Effector CD4-positive, alpha-beta T cell (primary cell): ENCODE results near the gene ITGAE.
"Not testable (repeated sequence)": the region's sequence is repeated elsewhere in the genome, so short reads cannot be mapped to it uniquely, and the experiment has no call there.

Experiments
- DNase-seq: peaks from one replicate; pipeline ENCODE4 v3.0.0-alpha.2; 2020

ITGAE gene

DNA sequence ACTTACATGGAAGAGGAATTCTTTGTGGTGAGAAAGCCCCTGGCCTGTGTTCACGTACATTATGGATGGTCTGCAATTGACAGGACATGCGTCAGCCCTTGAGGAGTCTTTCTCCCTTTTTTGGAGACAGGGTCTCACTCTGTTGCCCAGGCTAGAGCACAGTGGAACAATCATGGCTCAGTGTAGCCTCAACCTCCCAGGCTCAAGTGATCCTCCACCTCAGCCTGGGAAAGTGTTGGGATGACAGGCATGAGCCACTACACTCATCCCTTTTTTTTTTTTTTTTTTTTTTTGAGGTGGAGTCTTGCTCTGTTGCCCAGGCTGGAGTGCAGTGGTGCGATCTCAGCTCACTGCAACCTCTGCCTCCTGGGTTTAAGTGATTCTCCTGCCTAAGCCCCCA, 72.9 kb downstream of the ITGAE start:
- DNase-seq: not testable (repeated sequence)

DNA sequence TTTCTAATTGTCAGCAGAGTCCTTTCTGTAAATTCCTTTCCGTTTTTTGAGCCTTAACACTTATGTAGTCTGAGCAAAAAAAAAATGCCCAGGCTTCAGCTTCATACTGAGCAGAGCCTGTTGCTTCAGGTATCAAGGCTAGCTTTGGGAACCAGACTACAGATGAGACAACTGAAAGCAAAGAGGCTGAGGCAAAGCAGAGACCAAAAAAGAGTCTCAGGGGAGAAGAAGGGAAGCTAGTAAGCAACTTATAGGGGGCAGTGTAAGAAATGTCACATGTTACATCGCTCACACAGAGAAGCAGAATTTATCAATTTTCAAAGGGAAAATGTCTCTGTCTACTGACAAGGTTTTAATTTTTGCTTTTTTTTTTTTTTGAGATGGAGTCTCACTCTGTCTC, 73.9 kb downstream of the ITGAE start:
- DNase-seq: no peak

DNA sequence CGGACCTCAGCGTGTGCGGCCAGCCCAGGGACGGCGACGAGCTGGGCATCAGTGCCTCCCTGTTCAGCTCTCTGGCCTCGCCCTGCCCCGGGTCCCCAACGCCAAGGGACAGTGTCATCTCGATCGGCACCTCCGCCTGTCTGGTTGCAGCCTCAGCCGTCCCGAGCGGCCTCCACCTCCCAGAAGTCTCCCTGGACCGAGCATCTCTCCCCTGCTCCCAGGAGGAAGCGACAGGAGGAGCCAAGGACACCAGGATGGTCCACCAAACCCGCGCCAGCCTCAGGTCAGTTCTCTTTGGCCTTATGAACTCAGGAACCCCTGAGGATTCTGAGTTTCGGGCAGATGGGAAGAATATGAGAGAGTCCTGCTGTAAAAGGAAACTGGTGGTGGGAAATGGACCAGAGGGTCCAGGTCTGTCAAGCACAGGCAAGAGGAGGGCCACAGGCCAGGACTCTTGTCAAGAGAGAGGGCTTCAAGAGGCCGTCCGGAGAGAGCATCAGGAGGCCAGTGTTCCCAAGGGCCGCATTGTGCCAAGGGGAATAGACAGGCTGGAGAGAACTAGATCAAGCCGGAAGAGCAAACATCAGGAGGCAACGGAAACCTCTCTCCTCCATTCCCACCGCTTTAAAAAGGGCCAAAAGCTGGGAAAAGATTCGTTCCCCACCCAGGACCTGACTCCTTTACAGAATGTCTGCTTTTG, 76.5 kb downstream of the ITGAE start:
- no peak for DNase-seq

DNA sequence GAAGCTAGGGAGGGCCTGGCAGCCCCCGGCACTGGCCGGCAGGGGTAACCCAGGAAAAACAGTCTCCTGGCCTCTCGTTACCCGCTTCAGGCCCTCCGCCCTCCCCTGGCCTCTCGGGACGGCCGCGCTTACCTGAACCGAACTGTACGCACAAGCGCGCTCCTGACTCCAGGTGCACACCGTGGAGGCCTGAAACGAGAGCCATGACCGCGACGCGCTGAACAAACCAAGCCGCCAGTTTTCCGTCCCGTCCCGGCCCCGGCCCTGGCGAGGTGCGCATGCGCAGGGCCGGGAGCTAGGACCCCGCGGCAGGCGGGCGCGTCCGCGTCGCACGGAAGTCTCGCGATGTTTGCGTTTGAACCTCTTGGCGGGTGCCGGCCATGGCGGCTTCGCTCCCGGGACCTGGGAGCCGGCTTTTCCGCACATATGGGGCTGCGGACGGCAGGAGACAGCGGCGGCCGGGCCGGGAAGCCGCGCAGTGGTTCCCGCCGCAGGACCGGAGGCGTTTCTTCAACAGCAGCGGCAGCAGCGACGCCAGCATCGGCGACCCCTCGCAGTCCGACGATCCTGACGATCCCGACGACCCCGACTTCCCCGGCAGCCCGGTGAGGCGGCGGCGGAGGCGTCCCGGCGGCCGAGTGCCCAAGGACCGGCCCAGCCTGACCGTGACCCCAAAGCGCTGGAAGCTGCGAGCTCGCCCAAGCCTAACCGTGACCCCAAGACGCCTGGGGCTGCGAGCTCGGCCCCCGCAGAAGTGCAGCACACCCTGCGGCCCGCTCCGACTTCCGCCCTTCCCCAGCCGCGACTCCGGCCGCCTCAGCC, 77.2 kb downstream of the ITGAE start, which contains the start of gene HASPIN:
HASPIN (plus strand) TSS at position 348 of the 822 bp plus-strand sequence; CDS start at position 381, 33 bp downstream.
- peak; percentile 91 for DNase-seq

DNA sequence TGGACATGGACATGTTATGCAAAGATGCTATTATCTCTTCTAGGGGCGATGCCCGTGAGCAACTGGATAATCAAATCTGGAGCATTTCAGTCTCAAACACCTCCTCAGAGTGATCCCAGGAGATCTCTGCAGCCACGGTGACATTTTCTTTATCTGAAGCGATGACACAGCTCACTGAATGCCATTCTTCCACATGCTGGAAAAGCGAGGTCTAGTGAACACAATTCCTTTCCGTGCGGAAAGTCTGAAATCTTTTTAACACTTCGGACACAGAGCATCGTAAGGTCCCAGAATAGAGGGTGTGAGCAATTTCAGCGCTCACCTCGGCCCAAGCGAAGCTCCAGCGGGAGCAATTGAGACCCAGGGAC, 77.8 kb downstream of the ITGAE start:
- no peak for DNase-seq

DNA sequence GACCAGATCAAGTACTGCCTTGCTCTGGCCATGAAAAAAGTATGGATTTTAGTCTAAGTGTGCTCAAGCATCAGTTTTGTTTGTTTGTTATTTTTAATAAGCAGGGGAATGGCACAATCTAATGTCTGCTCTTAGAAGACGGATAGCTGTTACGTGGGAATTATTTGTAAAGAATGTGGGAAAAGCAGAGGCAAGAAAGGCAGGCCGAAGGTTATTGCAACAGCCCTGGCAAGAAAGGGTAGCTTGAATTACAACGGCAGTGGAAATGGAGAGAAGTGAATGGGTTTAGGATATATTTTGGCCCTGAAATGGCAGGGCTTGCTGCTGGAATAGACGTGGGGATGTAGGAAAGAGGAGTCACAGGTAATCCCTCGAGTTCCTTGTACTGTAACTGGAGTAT, 78.3 kb downstream of the ITGAE start:
- no peak for DNase-seq

DNA sequence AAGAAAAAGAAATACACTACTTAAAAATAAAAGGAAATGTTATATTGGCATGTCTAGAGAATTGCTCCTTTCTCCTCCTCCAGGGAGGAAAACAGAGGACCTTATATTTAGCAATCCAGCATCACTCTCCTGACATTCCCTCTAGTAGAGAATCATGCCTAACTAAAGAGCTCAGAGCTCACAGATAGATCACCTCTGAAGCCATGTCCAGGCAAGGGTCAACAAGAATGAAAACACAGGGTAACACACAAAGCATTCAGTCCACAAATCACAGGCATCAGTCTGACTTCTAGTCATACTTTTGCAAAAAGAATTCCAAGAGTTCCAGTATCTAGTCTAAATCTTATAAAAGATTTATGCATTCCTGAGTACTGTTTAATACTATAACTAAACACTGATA, 81.7 kb downstream of the ITGAE start:
- DNase-seq: no peak

DNA sequence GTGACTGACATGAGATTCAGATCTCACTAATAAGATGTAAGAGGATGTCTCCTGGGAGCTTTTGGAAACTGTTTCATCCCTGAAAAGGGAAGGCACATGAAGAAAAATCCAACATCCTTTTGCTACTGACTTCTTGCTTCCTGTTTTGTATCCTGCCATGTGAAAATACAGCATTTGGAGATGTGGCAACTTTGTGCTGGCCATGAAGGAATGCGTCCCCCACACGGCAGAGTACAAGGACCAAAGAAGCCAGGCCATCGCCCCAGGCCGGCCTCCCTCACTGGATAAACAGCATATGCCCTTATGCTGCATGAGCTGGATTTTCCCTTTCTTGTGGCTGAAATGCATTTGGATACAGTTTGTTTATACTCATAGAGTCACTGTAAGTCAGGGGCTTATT, 82.8 kb downstream of the ITGAE start:
- DNase-seq: no peak

DNA sequence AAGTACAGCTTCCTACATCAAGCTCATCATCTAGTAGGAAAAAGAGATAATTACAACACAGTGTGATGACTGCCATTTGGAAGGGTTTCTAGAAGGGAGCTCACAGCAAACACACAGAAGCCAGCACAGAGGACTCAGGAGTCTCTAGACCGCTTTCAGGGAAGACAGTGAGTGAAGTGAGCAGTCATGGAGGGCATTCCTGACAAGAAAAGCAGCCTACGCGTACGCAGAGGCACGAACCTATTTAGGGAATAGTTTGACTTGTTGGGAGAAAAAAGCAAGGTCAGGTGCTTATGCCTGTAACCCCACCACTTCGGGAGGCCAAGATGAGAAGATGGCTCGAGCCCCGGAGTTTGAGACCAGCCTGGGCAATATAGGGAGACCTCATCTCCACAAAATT, 85.7 kb downstream of the ITGAE start:
- DNase-seq: no peak

DNA sequence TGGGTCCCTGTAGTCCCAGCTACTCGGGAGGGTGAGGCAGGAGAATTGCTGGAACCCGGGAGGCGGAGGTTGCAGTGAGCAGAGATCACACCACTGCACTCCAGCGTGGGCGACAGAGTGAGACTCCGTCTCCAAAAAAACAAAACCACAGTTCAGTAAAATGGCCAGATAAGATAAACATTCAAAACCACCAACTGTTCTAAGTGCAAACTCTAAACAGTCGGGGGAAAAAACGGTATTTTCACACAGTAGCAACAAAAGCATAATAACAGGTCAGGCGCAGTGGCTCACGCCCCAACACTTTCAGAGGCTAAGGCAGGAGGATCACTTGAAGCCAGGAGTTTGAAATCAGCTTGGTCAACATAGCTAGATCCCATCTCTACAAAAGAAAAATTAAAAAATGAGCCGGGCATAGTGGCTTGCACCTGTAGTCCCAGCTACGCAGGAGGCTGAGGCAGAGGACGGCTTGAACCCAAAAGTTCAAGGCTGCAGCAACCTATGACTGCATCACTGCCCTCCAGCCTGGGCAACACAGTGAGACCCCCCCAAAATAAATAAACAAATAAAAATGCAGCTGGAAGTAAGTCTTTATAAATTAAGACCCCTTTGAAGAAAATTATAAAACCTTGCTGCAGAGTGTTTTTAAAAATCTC, 88.1 kb downstream of the ITGAE start:
- DNase-seq: no peak

DNA sequence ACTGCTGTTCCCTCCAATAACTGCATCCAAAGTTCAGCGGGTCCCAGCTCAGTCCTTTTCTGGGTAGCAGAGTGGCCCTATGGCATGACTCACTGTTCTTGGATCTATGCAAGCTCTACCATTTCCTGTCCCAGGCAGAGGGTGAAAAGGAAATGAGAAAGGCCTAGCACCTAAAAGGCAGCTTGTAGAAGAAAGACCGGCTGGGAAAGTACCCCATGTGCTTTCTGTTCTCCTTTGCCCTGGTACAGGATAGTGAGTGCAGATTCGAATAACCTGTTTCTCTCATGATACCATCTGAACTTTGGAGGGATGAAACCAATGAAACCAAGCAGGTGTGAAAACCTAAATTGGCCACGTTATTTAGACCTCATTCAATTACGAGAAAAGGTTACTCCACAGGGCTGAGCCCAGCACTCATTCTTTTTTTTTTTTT, 90.0 kb downstream of the ITGAE start:
- peak; percentile 65 for DNase-seq

DNA sequence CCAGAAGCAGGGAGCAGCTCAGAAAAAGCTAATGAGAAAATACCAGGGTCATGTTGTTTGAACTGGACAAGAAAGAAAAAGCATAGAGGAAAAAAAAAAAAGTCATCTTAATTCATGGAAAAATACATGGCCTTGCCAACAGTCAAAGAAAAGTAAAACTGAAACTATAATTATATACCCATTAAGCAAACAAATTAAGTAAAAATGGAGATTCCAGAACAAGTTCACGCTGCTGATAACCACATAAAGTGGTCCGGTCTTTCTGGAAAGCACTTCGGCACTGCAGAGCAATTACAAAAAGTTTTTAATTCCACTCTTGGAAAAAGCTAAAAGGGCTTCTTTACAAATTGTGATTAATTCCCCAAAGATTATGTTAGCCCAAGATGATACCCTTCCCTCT, 92.6 kb downstream of the ITGAE start:
- no peak for DNase-seq

DNA sequence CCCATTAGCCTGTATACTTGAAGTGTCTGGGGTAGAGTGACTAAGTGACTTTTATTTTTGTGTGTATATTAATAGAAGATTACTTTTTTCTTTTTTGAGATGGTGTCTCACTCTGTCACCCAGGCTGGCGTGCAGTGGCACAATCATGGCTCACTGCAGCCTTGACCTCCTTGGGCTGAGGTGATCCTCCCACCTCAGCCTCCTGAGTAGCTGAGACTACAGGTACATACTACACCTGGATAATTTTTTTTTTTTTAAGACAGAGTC, 95.3 kb downstream of the ITGAE start:
- DNase-seq: not testable (repeated sequence)

DNA sequence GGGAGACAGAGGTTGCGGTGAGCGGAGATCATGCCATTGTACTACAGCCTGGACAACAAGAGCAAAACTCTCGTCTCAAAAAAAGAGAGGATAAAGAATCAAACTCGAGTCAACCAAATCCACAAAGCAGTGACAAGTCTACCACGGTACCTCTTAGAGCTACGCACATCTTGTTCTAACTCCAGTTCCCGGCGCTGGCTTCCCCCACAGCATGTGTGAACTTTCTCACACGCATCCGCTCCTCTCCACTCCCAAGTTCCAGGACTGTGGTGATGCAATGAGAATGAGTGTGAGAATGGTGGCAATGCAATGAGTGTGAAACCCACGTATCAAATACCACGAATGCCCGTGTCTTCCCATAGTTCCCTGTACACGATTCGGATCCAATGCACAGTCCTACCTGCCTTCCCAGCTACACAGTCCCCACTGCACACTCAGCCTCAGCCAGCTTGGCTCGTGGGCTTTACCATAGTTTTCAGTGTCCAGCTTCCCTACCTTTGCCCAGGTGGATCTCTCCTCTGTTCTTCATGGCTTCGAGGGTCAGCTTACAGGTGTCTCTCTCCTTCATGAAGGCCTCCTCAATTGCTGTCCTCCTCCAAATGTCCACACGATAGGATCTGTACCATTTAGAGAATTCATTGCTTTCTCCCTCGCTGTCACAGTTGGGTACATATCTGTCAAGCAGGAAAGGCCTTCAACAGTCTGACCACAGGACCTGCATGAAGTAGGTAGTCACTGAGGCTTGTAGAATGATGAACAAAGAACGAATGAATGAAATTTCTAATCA, 95.9 kb downstream of the ITGAE start:
- DNase-seq: no peak

DNA sequence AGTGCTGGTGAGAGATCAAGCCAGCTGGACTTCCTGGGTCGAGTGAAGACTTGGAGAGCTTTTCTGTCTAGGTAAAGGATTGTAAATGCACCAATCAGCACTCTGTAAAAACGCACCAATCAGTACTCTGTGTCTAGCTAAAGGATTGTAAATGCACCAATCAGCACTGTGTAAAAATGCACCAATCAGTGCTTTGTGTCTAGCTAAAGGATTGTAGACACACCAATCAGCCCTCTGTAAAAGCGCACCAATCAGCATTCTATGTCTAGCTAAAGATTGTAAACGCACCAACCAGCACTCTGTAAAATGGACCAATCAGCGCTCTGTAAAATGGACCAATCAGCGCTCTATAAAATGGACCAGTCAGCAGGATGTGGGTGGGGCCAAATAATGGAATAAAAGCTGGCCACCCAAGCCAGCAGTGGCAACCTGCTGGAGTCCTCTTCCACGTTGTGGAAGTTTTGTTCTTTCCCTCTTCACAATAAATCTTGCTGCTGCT, 98.9 kb downstream of the ITGAE start:
- not testable (repeated sequence) for DNase-seq

DNA sequence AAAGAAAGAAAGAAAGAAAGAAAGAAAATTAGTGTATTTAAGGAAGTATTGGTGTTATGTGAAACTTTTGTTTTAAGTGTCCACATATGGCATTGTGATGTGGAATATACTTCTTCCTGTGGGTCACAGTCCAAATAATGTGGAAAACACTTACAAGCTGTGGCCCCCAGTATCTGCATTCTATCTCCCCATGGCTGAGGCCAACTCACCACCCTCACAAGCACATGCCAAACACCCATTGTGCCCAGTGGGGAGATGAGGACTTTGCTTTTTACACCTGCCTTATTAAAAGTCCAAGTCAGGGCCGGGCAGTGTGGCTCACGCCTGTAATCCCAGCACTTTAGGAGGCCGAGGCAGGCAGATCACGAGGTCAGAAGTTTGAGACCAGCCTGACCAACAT, 101.0 kb downstream of the ITGAE start:
- no peak for DNase-seq

DNA sequence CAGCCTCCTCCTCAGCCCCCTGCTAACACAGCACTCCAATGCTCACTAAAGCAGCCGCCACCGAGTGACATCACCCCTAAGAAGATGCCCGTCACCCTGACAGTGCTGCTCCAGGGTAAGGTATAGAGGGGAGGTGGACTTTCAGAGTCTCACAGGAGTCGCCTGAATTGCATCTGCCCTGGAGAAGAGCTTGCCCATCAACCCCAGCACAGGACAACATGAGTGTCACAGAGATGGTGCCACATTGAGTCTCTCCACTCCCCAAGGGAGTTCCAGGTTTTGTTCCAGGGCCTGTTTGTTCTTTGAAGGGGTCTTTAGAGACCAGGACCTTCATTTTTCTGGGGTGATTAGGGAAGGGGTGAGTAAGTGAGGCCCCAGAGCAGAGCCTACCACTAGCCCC, 102.8 kb downstream of the ITGAE start:
- DNase-seq: no peak

DNA sequence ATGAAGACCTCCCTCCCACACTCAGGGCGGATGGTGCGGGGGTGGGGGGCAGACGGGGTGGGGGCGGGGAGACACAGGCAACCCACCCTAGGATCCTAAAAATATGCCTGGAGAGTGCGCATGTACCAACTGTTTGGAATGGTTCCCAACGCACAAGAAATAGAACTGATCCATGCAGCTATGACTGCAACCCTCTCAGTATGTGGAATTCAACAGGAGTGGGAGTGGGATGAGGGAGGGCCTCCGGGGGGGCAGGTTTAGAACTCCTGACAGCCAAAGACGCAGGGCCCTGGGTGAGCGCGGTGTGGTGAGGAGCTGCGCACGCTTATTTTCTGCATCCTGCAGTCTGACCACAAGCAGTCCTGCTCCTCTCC, 103.9 kb downstream of the ITGAE start:
- DNase-seq: no peak

DNA sequence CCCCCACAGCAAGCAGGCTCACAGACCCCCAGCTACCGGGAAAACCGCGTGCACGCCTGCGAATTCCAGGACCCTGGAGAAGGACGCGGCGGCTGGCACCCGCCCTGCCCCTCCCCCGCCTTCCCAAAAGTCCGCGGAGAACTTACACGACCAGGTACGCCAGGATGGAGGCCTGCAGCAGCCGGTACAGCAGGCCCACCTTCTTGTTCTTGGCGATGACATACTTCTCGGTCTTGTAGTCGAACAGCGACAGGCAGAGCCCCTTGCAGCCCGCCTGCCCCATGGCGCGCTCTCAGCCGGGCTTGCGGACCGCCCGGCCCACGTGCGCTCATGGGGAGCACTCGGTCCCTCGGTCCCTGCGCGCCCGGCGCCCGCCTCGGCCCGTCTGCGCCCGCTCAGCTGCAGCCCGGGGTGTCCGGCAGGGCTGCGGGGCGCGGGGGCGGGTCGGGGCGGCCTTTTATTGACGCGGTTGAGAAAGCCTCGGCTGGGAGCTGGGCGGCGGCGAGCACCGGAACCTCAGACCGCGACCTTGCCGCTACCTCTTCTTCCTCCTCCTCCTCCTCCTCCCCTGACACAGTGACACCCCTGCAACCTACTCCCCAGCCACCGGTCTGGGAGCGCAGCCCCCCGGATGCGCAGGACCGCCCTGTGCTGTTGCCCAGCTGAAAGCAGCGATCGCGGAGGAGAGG, 105.1 kb downstream of the ITGAE start, which contains the start of gene P2RX5:
P2RX5 (minus strand) TSS at position 433 of the 689 bp plus-strand sequence; CDS start at position 283, 150 bp downstream.
- no peak for DNase-seq

DNA sequence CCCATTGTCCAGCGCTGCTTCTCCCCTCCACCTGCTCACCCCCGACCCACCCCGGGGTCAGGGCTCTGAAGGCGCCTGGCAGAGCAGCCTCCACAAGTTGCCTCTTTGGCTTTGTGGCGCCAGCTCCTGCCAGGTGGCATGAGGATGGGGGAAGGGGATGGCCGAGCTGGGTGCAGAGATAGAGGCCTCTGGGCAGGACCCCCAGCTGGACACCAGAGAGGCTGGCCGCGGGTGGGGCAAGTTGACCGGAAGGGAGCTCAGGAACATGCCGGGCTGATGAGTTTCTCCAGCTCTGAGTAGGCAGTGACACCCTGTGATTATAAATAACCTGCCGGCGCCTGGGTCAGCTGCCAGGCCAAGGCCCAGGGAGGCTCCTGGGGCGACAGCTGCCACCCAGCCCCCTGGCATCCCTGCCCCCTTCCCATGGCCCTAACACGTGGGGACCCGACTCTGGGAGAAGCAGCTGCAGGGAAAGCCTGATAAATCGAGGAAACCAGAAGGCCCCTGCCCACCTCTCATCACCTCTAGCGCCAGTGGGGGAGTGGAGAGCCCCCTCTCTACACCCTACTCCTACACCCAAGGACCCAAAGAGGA, 105.8 kb downstream of the ITGAE start:
- DNase-seq: no peak

DNA sequence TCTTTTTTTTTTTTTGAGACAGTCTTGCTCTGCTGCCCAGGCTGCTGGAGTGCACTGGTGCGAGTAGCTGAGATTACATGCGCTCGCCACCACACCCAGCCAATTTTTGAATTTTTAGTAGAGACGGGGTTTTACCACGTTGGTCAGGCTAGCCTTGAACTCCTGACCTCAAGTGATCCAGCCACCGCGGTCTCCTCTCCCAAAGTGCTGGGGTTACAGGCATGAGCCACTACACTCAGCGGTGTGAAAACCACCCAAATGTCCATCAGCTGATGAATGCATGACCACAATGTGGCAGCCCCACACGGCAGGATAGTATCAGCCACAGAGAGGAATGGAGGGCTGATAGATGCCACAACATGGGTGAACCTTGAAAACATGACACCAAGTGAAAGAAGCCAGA, 107.2 kb downstream of the ITGAE start:
- no peak for DNase-seq

DNA sequence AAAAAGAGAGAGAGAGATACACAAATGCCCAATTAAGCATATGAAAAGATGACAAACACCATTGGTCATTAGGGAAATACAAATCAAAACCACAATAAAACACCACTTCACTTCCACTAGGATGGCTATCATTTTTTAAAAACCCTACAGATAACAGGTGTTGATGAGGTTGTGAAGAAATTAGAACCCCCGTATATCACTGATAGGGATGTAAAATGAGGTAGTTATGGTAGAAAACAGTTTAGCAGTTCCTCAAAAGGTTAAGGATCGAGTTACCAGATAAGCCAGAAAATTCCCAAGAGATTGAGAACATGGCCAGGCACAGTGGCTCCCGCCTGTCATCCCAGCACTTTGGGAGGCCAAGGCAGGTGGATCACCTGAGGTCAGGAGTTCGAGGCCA, 107.8 kb downstream of the ITGAE start:
- no peak for DNase-seq
